RPMI8226 (cell line): ENCODE measurements around the gene PCSK7.
"Not testable (repeated sequence)": the region's sequence is repeated elsewhere in the genome, so short reads cannot be mapped to it uniquely, and the experiment has no call there.

Experiments
- DNase-seq: peaks from one replicate; pipeline ENCODE4 v3.0.0-alpha.2; 2015

Gene PCSK7

GRCh38 chr11:117231842-117232091 is at the start of gene PCSK7:
Gene PCSK7 (minus strand): TSS chr11:117232073. CDS start chr11:117229844, 2,229 bp downstream.
- peak; percentile 78 for DNase-seq

- no peak for DNase-seq
These were observed 49.3 kb upstream of the PCSK7 start for GRCh38 chr11:117281159-117281558.

GRCh38 chr11:117279711-117280376 is 48.0 kb upstream of the PCSK7 start:
- DNase-seq = no peak

GRCh38 chr11:117278347-117278746 is 46.5 kb upstream of the PCSK7 start:
- DNase-seq = no peak

GRCh38 chr11:117273550-117274289 is 41.8 kb upstream of the PCSK7 start:
- no peak for DNase-seq

- DNase-seq = not testable (repeated sequence)
These were observed 40.3 kb upstream of the PCSK7 start for GRCh38 chr11:117272175-117272574.

- DNase-seq = no peak
These were observed 39.3 kb upstream of the PCSK7 start for GRCh38 chr11:117271208-117271607.

GRCh38 chr11:117269856-117270255 is 38.0 kb upstream of the PCSK7 start:
- DNase-seq = no peak

GRCh38 chr11:117265745-117266144 is 33.9 kb upstream of the PCSK7 start:
- no peak for DNase-seq

GRCh38 chr11:117264624-117265323 is 32.9 kb upstream of the PCSK7 start:
- not testable (repeated sequence) for DNase-seq

GRCh38 chr11:117259417-117259816 is 27.5 kb upstream of the PCSK7 start:
- DNase-seq = no peak

GRCh38 chr11:117258576-117258975 is 26.7 kb upstream of the PCSK7 start:
- DNase-seq = no peak

- no peak for DNase-seq
These were observed 24.7 kb upstream of the PCSK7 start for GRCh38 chr11:117256573-117256972.

GRCh38 chr11:117255966-117256365 is 24.1 kb upstream of the PCSK7 start:
- DNase-seq = no peak

GRCh38 chr11:117251506-117251905 is 19.6 kb upstream of the PCSK7 start:
- DNase-seq = no peak

- DNase-seq = no peak
These were observed 17.7 kb upstream of the PCSK7 start for GRCh38 chr11:117249571-117249970.

- no peak for DNase-seq
These were observed 16.5 kb upstream of the PCSK7 start for GRCh38 chr11:117248341-117248740.

- DNase-seq = no peak
These were observed 7.4 kb upstream of the PCSK7 start for GRCh38 chr11:117239295-117239694.

GRCh38 chr11:117238221-117238620 is 6.3 kb upstream of the PCSK7 start:
- no peak for DNase-seq

GRCh38 chr11:117232911-117233409 is 1.1 kb upstream of the PCSK7 start:
- DNase-seq = peak; percentile 31

GRCh38 chr11:117232092-117232878 is 412 bp upstream of the PCSK7 start, which contains the start of gene RNF214:
Gene RNF214 (plus strand): TSS chr11:117232671. CDS start chr11:117234273, 1,602 bp downstream.
- DNase-seq = peak; percentile 93

GRCh38 chr11:117230999-117231841 is 653 bp downstream of the PCSK7 start:
- no peak for DNase-seq
